Measurements from ENCODE around the gene CCDC188. TPM values are rescaled to one million over a fixed set of nuclear protein-coding genes. Genes with fewer than 3 reads are reported as not detected.

Gene CCDC188
- polyA plus RNA-seq, 1 donor (not counting 4 experiments of a cell fraction or from before 2014, with no cell fraction given): not detected

GRCh38 chr22:20121856-20122415, 28.9 kb downstream of the CCDC188 start:
- dilution Hi-C loops (cut with MboI; ENCODE audit: extremely low pct_ligation_motif_present, low sequenced_read_pairs): no loop called here
- no peak overlapping the region for H3K4me2 ChIP-seq (ENCODE audit: control insufficient read depth, extremely low read depth, insufficient read depth, low read depth, low read length)
- H3K9me3 ChIP-seq (ENCODE audit: control insufficient read depth, low read depth, low read length): no peaks in the 10 kb centered on the region
- no peak overlapping the region for H3K9ac ChIP-seq (ENCODE audit: control insufficient read depth, extremely low read depth, insufficient read depth, low read length)
- FAIRE-seq (no peak), DNase-seq (ENCODE audit: low read depth, low spot score) (no peak)
- no peak overlapping the region for H2AFZ ChIP-seq (ENCODE audit: control insufficient read depth, low read length)
- H3K79me2 ChIP-seq (ENCODE audit: control insufficient read depth, insufficient read depth, low read length): peaks cover 66% of the 10 kb centered on the region
- no peaks in the 10 kb centered on the region for H3K9me1 ChIP-seq (ENCODE audit: control insufficient read depth, extremely low read depth, insufficient read depth, low read length)
- H3K4me1 ChIP-seq (ENCODE audit: control insufficient read depth, extremely low read depth, insufficient read depth, low read length): peaks cover 9% of the 10 kb centered on the region
- H3K27ac ChIP-seq (ENCODE audit: control insufficient read depth, insufficient read depth, low read length): no peak overlapping the region
- TF ChIP-seq EZH2 (IDR thresholded peaks at IDR 0.05; ENCODE audit: low read length) (no peak), CTCF (optimal IDR thresholded peaks at IDR 0.05 in 1 of 3, IDR thresholded peaks at IDR 0.05 in 1 of 3, conservative IDR thresholded peaks at IDR 0.05 in 1 of 3; ENCODE audit: extremely low read depth in 1 of 3, insufficient read depth in 2 of 3, low read length in 3 of 3) (no peak)
- H3K27me3 ChIP-seq (ENCODE audit: control insufficient read depth, extremely low read depth, insufficient read depth, low read length): no peaks in the 10 kb centered on the region
- peaks cover 2% of the 10 kb centered on the region for H4K20me1 ChIP-seq (ENCODE audit: control insufficient read depth, extremely low read depth, insufficient read depth, low read length)
- no peak overlapping the region for H3K4me3 ChIP-seq (ENCODE audit: control insufficient read depth in 2 of 3, extremely low read depth in 1 of 3, insufficient read depth in 2 of 3, low read depth in 1 of 3, low read length in 3 of 3)
- peaks cover 24 to 46% of the 10 kb centered on the region in 2 experiments for H3K36me3 ChIP-seq (ENCODE audit: control insufficient read depth in 2 of 2, extremely low read depth in 1 of 2, insufficient read depth in 2 of 2, low read length in 2 of 2)

DNA sequence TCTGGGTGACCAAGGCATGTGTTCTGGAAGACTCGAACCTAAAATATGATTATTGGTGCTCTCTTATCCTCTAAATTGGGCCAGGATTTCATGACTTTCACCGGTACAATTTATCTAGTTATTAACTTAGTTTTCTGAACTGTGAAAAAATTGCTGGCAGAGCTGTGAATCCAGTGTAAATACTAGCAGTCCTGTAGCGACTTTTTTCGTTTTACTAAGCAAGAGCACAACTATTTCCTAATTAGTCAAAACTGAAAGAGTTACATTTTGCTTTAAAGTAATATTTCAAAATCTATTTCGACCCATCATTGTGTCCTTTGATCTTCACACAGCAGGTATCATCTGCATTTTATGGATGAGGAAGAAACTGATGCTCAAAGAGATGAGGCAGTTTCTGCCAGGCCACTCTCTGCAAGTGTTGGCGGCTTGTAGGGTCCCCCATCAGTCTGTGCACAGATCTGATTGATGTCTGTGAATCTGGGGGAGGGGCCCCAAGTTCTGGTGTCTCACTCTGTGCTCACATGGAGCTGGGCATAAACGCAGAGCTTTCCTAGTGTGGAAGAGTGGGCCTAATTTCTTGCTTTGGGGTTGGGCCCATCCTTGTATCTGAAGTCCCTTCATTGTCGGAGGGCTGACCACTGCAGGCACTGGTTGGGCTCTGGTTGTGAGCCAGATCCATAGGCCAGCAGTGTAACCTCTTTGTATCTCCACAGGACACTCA, 32.4 kb downstream of the CCDC188 start:
- peak overlapping the region; percentile 89 for H3K4me2 ChIP-seq (ENCODE audit: control insufficient read depth, extremely low read depth, insufficient read depth, low read depth, low read length)
- peak; percentile 13 for FAIRE-seq
- no peak for TF ChIP-seq EZH2 (IDR thresholded peaks at IDR 0.05; ENCODE audit: low read length)
- TF ChIP-seq CTCF (optimal IDR thresholded peaks at IDR 0.05 in 1 of 3, IDR thresholded peaks at IDR 0.05 in 1 of 3, conservative IDR thresholded peaks at IDR 0.05 in 1 of 3; ENCODE audit: extremely low read depth in 1 of 3, insufficient read depth in 2 of 3, low read length in 3 of 3): no peak
- dilution Hi-C loops (cut with MboI; ENCODE audit: extremely low pct_ligation_motif_present, low sequenced_read_pairs): no loop called here
- no peaks in the 10 kb centered on the region for H3K27me3 ChIP-seq (ENCODE audit: control insufficient read depth, extremely low read depth, insufficient read depth, low read length)
- peaks cover 87% of the 10 kb centered on the region for H3K79me2 ChIP-seq (ENCODE audit: control insufficient read depth, insufficient read depth, low read length)
- DNase-seq (ENCODE audit: low read depth, low spot score): no peak
- H2AFZ ChIP-seq (ENCODE audit: control insufficient read depth, low read length): no peak overlapping the region
- peak overlapping the region; percentile 68 for H3K27ac ChIP-seq (ENCODE audit: control insufficient read depth, insufficient read depth, low read length)
- peak overlapping the region; percentile 86 to 94 (median 88) for H3K4me3 ChIP-seq (ENCODE audit: control insufficient read depth in 2 of 3, extremely low read depth in 1 of 3, insufficient read depth in 2 of 3, low read depth in 1 of 3, low read length in 3 of 3)
- H3K9me3 ChIP-seq (ENCODE audit: control insufficient read depth, low read depth, low read length): no peaks in the 10 kb centered on the region
- H3K9ac ChIP-seq (ENCODE audit: control insufficient read depth, extremely low read depth, insufficient read depth, low read length): peak overlapping the region; percentile 93
- H3K36me3 ChIP-seq (ENCODE audit: control insufficient read depth in 2 of 2, extremely low read depth in 1 of 2, insufficient read depth in 2 of 2, low read length in 2 of 2): peaks cover 27 to 41% of the 10 kb centered on the region in 2 experiments
- no peaks in the 10 kb centered on the region for H3K9me1 ChIP-seq (ENCODE audit: control insufficient read depth, extremely low read depth, insufficient read depth, low read length)
- H3K4me1 ChIP-seq (ENCODE audit: control insufficient read depth, extremely low read depth, insufficient read depth, low read length): peaks cover 16% of the 10 kb centered on the region
- peaks cover 2% of the 10 kb centered on the region for H4K20me1 ChIP-seq (ENCODE audit: control insufficient read depth, extremely low read depth, insufficient read depth, low read length)

Measured in keratinocyte (primary cell).